GM20431 (cell line): ENCODE results near the gene ATE1.
"Not testable (repeated sequence)": the region's sequence is repeated elsewhere in the genome, so short reads cannot be mapped to it uniquely, and the experiment has no call there.

Experiments
- in situ Hi-C: fragments of 300-500 bp; cut with MseI, MboI; formaldehyde crosslinking; loops from one replicate; pipeline ENCODE4 v1.15.0; 2020; ENCODE audit warnings: low sequenced_read_pairs; ENCODE audit not compliant: unreplicated experiment

ATE1 gene

DNA sequence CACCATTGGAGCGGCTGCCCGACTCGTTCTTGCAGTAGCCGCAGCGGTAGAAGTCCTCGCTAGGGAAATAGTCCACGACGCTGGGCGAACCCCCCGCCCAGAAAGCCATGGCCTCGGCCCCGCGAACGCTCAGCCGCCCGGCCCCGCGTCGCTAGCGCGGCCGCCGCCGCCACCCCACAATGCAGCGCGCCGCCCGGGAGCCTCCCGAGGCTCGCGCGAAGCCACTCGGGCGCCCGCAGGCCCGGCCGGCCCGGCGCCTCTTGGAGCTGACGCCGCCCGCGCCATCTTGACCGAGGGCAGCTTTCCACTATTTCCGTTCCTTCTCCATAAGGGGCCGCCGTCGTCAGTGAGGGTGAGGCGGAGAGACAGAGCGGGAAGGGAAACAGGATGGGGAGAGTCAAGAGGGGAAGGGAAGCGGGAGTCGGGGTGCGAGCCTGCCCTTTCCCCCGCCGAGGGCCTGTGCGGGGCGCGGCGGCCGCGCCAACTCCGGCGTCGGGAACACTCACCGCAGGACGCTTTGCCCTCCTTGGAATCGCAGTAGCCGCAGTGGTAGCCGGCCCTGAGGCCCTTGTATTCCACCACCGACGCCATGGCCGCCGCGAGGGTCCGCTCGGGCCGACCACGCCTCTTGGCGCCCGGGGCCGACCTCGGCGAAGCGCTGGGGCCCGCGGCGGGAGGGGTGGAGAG, at the start of gene ATE1:
TSS of gene ATE1 (minus strand) at position 191 of the 687 bp plus-strand sequence. CDS start at position 109, 82 bp downstream.
- in situ Hi-C loops: no loop called here

DNA sequence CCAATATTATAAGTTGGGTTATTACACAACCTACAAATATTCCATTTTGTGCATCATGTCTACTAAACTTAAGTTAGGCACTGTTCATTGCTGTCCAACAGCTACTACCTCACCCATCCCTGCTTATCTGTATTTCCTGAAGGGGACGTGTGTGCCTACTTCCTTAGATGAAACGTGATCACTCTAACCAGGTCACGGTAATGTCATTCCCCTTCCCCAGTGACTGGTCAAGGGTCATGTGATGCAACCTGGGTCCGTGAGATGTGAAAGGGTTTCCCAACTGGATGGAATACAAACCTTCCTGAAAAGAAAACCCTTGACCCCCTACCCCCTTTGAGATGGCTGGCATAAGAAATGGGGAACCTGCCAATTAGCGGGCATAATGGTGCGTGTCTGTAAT, 48.8 kb upstream of the ATE1 start:
- in situ Hi-C loops: no loop called here

DNA sequence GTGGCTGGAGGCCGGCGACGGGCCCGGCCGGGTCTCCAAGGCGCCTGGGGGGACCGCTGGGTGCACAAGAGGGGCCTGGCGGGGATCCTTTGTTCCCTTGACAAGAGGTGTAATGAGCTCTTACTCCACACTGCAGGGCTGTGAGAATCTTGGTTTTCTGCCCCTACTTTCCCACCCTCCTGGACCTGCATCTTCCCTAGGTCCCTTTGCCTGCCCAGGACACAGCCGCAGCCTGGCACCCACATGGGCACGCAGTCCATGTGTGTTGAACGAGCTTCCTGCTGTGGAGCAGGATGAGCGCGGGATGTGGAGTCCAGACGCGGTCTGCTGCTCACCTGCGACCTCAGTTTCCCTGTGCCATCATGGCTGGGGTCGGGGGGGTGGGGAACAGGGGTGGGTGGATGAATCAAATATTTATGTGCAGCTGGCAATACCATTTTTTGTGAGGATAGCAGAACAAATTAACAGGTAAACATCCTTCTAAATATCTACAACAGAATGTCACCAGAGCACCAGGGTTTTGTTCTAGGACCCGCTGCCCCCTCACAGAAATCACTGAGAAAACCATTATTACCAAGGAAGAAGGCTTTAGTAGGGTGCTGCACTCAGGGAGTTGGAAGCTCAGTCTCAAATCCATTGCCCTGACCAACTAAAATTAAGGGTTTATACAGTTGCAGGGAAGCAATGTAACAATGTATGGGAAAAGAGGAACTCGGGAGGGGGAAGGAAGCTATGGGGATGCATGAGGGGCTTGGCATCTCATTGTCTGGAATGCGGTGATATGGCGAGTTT, 47.7 kb upstream of the ATE1 start:
- in situ Hi-C loops: no loop called here

DNA sequence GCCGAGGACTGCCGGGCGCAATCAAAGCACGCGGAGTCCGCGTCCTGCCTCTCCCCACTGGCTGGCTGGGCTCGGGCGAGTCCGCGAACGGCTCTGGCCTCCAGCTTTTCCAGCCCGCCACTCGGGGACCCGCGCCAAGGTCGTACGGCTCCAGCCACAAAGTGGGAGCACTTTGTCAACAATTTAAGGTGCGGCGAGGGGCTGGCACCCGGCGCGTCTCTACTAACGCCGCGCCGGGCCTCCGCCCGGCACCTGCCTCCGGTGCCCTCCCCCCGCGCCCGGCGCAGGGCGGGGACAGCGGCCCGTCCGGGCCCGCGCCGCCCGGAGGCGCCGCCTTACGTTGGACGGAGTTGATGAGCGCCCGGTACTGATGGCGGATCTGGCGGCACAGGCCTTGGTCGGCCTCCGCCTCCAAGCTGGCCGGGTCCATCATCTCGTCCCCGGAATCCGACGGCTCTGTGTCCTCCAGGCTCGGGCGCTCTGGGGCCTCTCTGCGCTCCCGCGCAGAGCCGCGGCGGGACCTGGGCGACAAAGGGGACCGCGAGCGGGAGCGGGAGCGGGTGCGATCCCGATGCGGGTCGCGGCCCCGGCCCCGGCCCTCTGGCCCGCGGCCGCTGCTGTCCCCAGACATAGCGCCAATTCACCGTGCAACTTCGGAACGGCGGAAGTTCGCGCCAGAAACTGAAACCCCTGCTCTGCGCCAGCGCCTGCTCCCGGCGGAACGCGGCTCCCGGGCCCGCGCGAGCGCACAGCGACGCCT, 46.9 kb upstream of the ATE1 start, which contains the start of gene NSMCE4A:
TSS of gene NSMCE4A (minus strand) at position 683 of the 760 bp plus-strand sequence. CDS start at position 631, 52 bp downstream.
- in situ Hi-C loops: no loop called here

DNA sequence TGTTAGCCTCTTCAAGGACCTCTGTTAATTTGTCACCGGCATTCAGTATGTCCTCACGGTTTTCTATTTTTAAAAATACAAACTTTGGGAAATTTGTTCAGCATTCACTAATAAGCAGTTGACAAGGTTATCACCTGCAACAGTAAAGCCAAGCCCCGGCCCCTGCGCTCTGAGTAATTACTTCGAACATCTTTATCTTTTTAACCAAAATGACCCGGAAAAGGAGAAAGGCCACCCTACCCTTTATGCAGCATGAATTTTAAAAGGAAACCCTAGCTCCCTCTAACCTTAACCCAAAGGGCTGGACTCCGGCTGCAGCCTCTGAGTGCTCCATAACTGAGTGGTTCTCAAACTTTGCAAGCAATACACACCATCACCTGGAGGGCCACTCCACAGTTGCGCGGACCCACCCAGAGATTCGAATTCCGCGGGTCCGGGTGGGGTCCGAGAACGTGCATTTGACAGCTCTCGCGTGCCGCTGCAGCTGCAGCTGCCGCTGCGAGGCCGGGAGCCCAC, 46.2 kb upstream of the ATE1 start:
- in situ Hi-C loops: no loop called here

DNA sequence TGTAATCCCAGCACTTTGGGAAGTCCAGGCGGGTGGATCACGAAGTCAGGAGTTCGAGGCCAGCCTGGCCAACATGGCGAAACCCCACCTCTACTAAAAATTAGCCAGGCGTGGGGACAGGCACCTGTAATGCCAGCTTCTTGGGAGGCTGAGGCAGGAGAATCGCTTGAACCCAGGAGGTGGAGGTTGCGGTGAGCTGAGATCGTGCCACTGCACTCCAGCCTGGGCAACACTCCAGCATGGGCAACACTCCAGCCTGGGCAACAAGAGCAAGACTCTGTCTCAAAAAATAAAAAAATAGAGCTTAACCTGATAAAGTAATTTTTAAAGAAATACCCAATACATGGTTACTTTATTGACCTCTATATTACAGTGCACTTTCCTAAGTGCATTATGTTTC, 41.3 kb upstream of the ATE1 start:
- in situ Hi-C loops: not testable (repeated sequence)

DNA sequence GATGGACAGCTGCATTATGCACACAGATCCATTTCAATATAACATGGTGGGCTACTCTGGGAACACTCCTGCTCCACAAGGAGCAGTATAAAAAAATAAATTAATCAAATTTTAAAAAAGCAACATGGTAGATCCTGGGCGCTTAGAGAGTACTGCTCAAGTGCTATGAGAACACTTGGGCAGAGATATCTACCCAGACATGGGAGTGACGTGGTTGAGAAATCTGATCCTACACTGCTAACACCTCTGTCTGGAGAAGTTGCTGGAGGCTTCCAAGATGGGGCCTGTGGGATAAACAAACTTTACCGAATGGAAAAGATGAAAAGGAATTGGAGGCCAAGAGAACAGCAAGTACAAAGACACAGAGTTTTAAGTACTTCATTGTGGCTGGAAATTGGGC, 38.2 kb upstream of the ATE1 start:
- in situ Hi-C loops: no loop called here

DNA sequence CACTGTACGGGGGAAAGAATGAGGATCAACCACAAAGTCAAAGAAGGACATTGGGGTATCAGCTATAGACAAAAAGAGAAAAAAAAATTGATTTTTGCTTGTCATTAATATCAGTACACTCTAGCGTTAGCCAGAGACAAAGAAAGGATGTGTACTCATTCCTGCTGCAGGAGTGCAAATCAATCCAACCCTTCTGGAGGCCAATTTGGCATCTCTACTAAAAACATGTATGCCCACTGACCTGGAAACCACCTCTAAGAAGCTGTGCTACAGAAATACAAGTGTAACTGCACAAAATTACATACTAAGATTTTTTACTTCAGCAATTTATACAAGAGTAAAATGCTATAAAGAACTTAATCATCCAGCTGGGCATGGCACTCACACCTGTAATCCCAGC, 33.6 kb upstream of the ATE1 start:
- in situ Hi-C loops: no loop called here

DNA sequence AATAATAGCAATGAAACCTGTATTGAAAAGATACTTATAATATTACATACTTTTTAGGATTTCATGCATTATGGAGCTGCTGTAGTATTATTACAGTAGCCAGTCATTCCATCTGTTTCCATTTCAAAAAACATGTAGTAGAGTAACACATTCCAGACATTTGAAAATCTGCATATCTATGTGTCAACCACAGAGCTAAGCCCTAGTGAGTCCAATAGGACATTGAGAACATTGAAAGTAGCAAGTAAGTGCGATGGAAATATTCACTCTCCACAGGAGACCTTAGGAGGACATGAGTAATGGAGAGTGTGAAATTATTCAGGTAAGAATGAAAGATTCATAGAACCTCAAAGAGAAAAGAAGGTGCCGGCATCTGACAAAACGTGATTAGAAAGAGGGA, 31.8 kb upstream of the ATE1 start:
- in situ Hi-C loops: no loop called here

DNA sequence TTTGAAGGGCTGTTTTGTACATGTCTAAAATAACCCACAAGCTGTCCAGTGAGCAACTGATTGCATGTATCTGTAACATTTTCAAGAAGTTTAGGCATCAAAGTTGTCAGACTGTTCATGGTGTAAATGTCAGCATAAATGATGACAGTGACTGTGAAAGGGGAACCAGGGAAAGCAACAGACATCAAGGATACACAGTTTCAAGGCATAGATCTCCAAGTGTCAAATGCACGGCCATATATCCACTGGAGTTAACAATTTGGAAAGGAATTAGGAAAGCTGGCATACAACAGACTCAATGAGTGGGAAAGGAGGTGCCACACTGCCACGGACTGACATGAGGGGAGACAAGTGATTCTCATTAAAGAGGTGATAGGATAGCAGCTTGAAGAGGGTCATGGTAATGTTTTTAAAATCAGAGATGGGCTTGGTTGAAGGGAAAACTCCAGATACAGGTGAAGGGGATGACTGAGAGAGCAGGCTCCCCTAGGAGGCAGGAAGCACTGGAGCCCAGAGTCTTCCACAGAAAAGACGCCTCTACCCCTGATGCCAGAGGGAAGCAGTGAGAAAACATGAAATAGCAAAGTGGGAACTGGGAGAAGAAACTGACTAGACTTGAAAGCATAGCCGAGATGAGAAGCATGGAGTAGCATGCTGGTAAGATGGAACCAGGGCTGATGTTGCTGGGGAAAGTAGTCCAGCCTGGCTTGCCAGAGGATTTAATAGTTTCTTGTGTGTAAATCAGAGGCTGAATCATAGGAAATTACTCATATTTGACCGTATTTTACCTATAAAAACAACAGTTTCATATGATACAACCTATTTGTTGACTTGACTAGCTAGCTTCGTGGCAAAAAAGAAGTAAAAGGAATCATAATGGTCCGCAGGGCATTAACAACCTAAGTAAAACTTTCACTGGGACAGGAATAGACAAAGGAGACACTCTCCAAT, 28.6 kb upstream of the ATE1 start:
- in situ Hi-C loops: no loop called here

DNA sequence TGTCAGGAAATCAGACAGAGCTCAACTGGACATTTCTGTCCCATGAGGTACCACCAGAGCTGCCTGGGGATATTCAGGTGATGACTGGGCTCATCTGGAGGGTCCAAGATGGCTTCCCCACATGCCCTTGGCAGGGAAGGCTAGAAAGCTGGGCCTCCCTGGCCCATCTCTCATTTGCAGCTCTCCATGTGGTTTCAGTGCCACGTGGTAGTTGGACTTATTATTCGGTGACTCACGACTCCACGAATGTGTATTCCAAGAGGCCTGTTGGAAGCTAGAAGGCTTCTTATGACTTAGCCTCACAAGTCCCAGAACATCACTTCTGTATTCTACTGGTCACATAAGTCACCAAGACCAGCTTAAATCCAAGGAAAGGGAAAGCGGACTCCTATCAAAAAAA, 24.4 kb upstream of the ATE1 start:
- in situ Hi-C loops: no loop called here

DNA sequence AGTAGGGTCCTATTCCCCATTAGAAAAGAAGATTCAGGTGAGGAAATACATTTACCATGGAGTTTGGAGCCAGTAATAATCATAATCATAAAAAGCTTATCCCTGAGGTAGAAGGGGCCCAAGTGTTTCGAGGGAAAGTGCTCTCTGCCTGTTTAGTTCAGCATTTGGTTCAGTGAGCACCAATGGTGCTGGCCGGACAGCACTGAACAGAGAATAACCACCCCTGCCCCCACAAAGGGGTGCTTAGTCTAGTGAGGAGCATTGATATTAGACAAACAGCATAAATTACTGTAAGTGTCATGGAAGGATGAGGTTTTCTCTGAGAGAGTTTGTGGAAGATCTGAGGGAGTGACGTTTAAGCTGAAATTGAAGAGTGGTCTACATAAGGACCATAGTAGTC, 21.6 kb upstream of the ATE1 start:
- in situ Hi-C loops: no loop called here

DNA sequence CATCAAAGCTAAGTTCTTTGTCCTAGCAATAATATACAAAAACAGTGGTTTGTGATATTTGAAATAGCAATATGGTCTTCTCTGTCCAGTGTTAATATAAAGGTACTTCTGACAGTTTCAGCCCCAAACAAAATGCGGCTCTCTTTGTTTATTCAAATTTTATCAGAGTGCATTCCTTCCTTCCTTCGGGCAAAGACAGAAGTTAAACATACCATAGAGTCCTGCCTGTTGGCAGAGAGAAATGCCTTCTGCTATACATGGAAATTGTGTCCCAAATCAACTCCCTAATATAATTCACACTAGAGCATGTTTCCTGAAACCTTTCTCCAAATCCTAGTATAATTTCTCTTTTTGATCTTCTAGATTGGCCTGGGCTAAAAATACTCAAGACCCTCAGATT, 21.2 kb upstream of the ATE1 start:
- in situ Hi-C loops: no loop called here

DNA sequence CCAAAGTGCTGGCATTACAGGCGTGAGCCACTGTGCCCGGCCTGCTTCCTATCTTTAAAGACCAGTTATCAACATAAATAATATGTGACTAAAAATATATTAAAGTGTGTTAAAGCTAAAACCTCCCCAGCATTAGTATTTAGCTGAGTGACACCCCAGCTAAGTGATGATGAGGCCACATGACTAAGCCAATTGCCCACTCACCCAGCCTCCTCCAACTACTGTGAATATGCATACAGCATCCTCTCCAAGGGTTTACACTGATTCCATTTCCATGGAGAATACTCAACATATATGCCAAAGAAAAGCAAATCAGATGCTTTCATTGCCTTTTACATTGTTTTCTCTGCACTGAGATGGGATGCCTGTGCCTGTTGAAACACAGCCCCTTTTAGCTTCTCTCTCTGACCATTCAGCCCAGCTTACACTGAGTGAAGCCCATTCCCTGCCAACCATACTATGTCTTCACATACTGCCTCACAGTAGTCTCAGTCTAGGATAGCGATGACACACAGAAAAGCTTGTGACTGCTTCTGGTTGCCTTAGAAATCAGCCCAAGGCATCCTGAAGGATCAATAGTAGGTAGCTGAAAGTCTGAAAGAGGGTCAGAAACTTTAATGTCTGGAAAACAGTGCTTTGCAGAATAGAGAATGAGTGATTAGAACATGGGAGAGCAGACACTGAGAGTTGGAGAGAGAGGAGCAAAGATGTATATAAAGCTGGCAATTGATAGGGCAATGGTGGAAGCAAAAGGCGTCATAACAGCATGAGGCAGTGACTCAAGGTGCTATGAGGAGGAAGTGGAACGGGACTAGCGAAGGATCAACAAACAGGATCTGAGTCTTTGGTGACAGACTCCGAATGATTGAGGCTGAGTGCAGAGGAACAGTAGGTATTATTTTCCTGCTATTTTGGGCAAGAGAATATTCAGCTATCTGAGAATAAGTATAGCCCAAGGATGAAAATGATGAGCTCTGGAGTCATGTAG, 19.8 kb upstream of the ATE1 start:
- in situ Hi-C loops: no loop called here

DNA sequence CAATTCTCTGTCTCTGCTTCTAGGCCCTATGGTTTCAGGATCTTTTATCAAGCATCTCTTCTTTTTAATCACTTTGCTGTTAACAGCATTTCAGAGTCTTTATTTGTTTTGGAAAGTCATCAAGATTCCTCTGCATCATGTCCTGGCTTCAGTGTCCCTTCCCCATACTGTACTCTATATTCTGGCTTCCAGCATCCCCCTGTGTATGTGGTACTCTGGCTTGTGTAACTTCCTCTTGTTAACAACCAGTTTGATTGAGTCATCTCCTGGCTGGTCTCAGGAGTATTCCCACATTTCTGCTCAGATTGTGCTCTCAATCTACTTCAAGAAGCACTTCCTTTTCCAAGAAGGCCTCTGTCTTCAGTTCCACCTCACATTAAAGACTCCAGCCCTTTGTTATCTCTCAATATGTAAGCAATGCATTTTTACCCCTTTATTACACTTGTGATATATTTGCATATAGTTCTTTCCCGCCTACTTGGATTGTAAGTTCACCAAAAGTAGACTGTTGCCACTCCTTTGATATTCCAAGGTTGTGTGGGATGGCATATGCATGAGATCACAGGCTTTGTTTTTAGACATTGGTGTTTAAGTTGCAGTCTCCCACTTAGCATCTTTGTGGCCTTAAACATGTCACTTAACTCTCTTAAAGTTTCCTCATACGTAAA, 15.1 kb upstream of the ATE1 start:
- in situ Hi-C loops: no loop called here

DNA sequence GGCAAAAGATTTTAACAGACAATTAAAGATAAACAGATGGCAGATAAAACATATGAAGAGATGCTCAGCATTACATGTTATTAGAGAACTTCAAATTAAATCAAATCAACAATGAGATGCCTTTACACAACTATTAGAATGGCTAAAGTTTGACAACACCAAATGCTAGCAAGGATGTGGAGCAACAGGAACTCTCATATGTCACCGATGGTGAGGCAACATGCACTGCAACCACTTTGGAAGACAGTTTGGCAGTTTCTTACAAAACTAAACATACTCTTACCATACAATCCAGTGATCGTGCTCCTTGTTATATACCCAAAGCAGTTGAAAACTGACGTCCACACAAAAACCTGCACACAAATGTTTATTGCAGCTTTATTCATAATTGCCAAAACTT, 13.7 kb upstream of the ATE1 start:
- in situ Hi-C loops: no loop called here

DNA sequence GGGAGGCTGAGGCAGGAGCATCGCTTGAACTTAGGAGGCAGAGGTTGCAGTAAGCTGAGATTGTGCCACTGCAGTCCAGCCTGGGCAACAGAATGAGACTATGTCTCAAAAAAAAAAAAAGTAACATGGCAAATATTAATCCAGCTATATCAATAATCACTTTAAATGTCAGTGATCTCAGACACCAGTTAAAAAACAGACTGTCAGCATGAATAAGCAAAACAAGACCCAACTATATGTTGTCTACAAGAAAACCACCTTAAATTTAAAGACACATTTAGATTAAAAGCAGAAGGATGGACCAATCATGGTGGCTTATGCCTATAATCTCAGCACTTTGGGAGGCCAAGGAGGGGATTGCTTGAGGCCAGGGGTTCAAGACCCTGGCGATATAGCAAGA, 8.5 kb upstream of the ATE1 start:
- in situ Hi-C loops: no loop called here

DNA sequence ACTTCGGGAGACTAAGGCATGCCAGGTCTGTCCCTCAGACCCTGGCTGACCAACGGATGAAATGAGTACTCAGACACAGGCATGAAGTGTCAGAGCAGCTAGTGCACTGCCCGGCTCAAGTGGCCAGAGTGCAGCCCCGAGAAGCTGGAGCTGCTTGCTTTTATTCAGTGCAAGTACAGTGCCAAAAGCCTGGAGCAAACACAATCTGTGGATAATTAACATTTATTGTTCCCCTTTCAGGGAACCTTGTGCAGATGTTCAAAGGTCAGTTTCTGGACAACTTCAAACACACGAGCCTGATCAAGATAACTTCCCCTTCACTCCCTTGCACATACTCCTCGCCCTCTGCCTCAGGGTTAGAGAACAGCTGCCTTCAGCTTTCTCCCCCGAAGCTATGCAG, 7.9 kb upstream of the ATE1 start:
- in situ Hi-C loops: no loop called here
